Measurements from ENCODE around the gene PARD3.

GRCh38 chr10:34223658-34224057 is 591.4 kb downstream of the PARD3 start:
- no peak for TF ChIP-seq CTCF (IDR thresholded peaks at IDR 0.05; ENCODE audit: poor library complexity)
- TF ChIP-seq EZH2phosphoT487 (IDR thresholded peaks at IDR 0.05; ENCODE audit: low read depth, severe bottlenecking, unreplicated experiment) = no peak
